ENCODE data around the gene ELOVL1.
A peak's percentile ranks its signal among the peaks of the same experiment; 100 is the strongest.

ELOVL1 gene

GRCh38 chr1:43386676-43387075 is 18.9 kb upstream of the ELOVL1 start:
- Histone ChIP-seq H3K4me2 (ENCODE audit: insufficient read depth, low read length) (no peak overlapping the region), H2AFZ (ENCODE audit: low read depth, low read length) (no peak overlapping the region), H3K9me3 (ENCODE audit: insufficient read depth, low read length, severe bottlenecking) (no peaks in the 10 kb centered on the region), H3K27me3 (ENCODE audit: insufficient read depth, low read length, poor library complexity) (no peaks in the 10 kb centered on the region), H3K4me3 (ENCODE audit: low read depth in 1 of 2, low read length in 2 of 2) (no peak overlapping the region), H3K79me2 (ENCODE audit: insufficient read depth, low read length) (peaks cover 43% of the 10 kb centered on the region), H3K9ac (ENCODE audit: low read depth, low read length) (no peak overlapping the region), H3K36me3 (ENCODE audit: insufficient read depth, low read length) (peaks cover 67% of the 10 kb centered on the region), H3K4me1 (ENCODE audit: insufficient read depth, low read length) (peaks cover 32% of the 10 kb centered on the region), H4K20me1 (ENCODE audit: insufficient read depth, low read length) (peaks cover 12% of the 10 kb centered on the region; the same call in 1 of the 2 replicates), H3K27ac (ENCODE audit: low read length) (no peak overlapping the region)
- TF ChIP-seq, protein P1, sequence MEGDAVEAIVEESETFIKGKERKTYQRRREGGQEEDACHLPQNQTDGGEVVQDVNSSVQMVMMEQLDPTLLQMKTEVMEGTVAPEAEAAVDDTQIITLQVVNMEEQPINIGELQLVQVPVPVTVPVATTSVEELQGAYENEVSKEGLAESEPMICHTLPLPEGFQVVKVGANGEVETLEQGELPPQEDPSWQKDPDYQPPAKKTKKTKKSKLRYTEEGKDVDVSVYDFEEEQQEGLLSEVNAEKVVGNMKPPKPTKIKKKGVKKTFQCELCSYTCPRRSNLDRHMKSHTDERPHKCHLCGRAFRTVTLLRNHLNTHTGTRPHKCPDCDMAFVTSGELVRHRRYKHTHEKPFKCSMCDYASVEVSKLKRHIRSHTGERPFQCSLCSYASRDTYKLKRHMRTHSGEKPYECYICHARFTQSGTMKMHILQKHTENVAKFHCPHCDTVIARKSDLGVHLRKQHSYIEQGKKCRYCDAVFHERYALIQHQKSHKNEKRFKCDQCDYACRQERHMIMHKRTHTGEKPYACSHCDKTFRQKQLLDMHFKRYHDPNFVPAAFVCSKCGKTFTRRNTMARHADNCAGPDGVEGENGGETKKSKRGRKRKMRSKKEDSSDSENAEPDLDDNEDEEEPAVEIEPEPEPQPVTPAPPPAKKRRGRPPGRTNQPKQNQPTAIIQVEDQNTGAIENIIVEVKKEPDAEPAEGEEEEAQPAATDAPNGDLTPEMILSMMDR (IDR thresholded peaks at IDR 0.05; ENCODE audit: borderline replicate concordance, extremely low read depth, low read length, poor library complexity, severe bottlenecking): no peak
- no peak for TF ChIP-seq EZH2 (IDR thresholded peaks at IDR 0.05; ENCODE audit: borderline replicate concordance, low read depth, low read length, severe bottlenecking)
- DNase-seq: no peak
- no peak for ATAC-seq (ENCODE audit: insufficient read depth, low read depth)

GRCh38 chr1:43383449-43383848 is 15.6 kb upstream of the ELOVL1 start:
- no peak overlapping the region for H3K4me2 ChIP-seq (ENCODE audit: insufficient read depth, low read length)
- H2AFZ ChIP-seq (ENCODE audit: low read depth, low read length): no peak overlapping the region
- peaks cover 8% of the 10 kb centered on the region; the same call in 1 of the 2 replicates for H4K20me1 ChIP-seq (ENCODE audit: insufficient read depth, low read length)
- peaks cover 70% of the 10 kb centered on the region for H3K36me3 ChIP-seq (ENCODE audit: insufficient read depth, low read length)
- peaks cover 10% of the 10 kb centered on the region for H3K4me1 ChIP-seq (ENCODE audit: insufficient read depth, low read length)
- no peak overlapping the region for H3K9ac ChIP-seq (ENCODE audit: low read depth, low read length)
- H3K9me3 ChIP-seq (ENCODE audit: insufficient read depth, low read length, severe bottlenecking): no peaks in the 10 kb centered on the region
- peaks cover 11% of the 10 kb centered on the region for H3K79me2 ChIP-seq (ENCODE audit: insufficient read depth, low read length)
- TF ChIP-seq, protein P1 (IDR thresholded peaks at IDR 0.05; ENCODE audit: borderline replicate concordance, extremely low read depth, low read length, poor library complexity, severe bottlenecking): peak; percentile 24
- no peak for TF ChIP-seq EZH2 (IDR thresholded peaks at IDR 0.05; ENCODE audit: borderline replicate concordance, low read depth, low read length, severe bottlenecking)
- H3K27me3 ChIP-seq (ENCODE audit: insufficient read depth, low read length, poor library complexity): no peaks in the 10 kb centered on the region
- DNase-seq (no peak), ATAC-seq (ENCODE audit: insufficient read depth, low read depth) (no peak)
- no peak overlapping the region for H3K4me3 ChIP-seq (ENCODE audit: low read depth in 1 of 2, low read length in 2 of 2)
- H3K27ac ChIP-seq (ENCODE audit: low read length): no peak overlapping the region

DNA sequence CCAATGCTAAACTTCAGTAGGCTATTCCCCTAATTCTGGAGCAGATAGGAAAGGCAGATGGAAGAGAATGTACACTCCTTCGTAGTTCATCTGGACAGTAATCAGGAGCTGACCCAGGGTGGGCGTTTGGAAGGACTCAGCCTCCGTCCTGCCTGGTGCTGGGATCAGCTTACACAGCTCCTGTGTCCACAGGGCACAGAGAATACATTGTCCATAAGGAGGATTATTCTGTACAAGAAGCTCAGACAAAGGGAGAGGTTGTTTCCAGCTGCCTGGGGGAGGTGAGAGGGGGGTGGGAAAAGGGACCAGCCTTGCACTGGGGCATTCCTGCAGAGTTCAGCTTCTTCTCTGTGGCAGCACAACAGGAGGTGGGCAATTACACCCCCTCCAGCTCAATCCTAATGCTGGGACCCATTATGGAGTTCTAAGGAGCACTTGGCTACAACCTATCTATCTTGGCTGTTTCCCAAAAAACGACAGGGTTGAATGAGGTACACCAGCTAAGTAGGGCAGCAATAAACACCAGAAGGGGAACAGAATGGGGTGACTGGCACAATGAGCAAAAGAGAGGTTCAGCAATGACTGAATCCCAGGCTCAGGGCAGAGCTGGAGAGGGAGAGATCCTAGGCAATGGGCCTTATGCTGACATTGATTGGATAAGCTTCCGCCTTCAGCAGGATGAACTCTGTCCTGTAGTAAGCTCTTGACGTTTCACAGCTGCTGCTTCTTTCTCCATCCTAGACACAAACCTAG is 14.4 kb upstream of the ELOVL1 start:
- H3K27ac ChIP-seq (ENCODE audit: low read length): no peak overlapping the region
- ATAC-seq (ENCODE audit: insufficient read depth, low read depth): no peak
- no peak overlapping the region for H3K4me3 ChIP-seq (ENCODE audit: low read depth in 1 of 2, low read length in 2 of 2)
- H3K36me3 ChIP-seq (ENCODE audit: insufficient read depth, low read length): peaks cover 58% of the 10 kb centered on the region
- no peaks in the 10 kb centered on the region for H3K27me3 ChIP-seq (ENCODE audit: insufficient read depth, low read length, poor library complexity)
- DNase-seq: no peak
- no peak overlapping the region for H2AFZ ChIP-seq (ENCODE audit: low read depth, low read length)
- no peaks in the 10 kb centered on the region for H3K79me2 ChIP-seq (ENCODE audit: insufficient read depth, low read length)
- no peak overlapping the region for H3K9ac ChIP-seq (ENCODE audit: low read depth, low read length)
- TF ChIP-seq, protein P1 (IDR thresholded peaks at IDR 0.05; ENCODE audit: borderline replicate concordance, extremely low read depth, low read length, poor library complexity, severe bottlenecking): no peak
- TF ChIP-seq EZH2 (IDR thresholded peaks at IDR 0.05; ENCODE audit: borderline replicate concordance, low read depth, low read length, severe bottlenecking): no peak
- no peaks in the 10 kb centered on the region for H3K9me3 ChIP-seq (ENCODE audit: insufficient read depth, low read length, severe bottlenecking)
- no peaks in the 10 kb centered on the region for H3K4me1 ChIP-seq (ENCODE audit: insufficient read depth, low read length)
- H3K4me2 ChIP-seq (ENCODE audit: insufficient read depth, low read length): no peak overlapping the region
- 0 out of 2 replicates have a peak, but pooled peaks cover 3% of the 10 kb centered on the region for H4K20me1 ChIP-seq (ENCODE audit: insufficient read depth, low read length)
